Hypothalamus (tissue), 51 donors: ENCODE data around the gene PCDH15.

ENCODE experiments used
- DNase-seq, 51 donors: peaks; one replicate each; lab custom pipeline; 2025; lab: John Stamatoyannopoulos, UW

The PCDH15 gene

DNA sequence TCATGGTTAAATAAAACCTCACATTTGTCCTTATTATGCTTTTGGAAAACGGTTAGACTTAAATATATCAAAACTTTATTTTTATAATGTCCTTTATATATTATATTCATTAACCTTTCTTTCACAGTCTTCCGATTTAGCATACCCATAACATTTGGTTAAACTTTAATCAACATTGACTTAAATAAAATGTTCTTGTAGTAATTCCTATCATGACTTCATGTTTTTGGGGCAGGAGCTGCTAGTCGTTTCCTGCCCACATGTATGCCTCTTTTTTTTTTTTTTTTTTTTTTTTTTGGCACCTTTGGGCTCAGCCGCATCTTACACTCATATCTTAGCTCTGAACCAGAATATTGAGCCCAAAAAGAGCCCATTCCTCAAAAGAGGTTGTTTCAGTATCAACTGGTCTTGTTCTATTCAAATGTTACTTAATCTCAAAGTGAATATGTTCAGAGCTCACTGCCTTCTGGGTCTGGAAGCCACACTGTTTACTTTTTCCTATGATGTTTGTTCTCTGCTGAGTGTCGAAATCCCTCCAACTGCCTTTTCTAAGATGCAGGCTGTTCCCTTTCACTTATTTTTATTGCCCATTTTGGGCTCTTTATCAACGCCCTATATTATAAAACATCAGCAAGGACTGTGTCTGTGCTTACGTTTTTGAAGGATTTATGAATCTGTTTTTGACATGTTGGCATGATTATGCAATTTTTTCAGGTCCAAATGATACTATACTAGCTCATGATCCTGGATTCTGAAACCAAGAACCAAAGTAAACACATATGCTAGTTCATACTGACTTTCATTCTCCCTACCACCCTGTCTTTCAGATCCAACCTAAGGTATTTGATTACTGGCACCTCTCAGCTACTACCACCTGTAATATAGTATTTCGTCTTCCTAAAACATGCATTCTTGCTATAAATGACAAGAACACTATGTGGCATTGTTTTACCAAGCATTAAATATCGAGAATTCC is 914.4 kb downstream of the PCDH15 start:
- DNase-seq = no peak

DNA sequence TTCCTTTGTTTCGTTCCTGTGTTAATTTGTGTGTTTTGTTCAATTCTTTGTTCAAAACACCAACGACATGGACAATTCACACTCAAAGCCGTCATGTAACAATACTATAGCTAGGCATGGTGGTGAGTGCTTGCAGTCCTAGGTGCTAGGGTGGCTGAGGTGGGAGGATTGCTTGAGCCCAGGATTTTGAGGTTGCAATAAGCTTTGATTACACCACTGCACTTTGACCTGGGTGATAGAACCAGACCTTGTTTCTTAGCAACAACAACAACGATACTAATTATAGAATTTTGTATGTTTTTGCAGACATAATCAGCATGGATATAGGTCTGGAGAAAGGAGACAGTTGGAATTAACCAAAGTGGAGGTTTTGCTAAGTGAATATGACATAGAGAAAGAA is 936.2 kb downstream of the PCDH15 start:
- DNase-seq = no peak

DNA sequence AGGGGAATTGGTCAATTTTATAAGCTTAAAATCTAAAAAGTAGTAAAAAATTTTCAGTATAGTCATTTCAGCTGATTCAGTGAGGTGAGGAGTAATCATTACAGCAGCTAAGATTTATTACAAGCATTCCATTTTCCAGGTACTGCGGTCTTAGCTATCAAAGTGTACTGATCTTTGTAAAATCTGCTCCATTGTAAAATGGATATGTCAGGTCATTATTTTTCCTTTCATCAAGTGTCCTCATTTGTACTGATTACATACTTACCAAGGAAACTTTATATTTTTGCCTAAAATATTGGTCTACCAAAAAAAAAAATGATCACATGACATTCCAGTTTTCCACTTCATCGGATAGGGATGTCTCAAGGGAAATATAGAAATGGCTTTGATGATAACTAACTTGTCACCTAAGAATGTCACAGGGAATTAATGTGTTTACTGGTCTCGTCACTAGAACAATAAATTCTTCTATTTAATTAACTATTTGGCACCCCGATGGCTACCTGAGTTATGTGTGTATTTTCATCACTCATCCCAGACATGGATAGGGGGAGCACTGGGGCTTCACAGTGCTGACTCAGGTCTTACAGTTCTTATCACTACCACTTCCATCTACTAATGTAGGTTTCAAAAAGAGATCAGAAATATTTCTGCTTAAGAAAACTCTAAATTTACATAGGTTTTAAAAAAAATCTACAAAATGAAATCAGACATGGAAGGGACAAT is 948.4 kb downstream of the PCDH15 start:
- DNase-seq = no peak

DNA sequence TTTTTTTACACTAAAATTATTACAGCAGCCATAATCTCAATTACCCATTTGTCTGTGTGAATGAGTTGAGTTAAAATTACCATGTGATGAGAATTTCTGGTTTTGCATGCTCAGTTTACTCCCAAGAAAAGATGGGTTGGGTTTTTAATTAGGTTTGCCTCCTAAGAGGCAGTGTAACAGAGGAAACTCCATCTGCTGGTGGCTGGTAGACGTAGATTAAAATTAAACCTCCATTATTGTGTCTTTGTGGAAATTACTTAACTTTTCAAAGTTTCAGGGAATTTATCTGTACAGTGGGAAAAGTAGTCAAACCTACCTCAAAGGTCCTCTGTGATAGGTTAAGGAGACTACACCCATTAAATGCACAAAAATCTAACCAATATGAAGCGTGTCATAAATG is 954.2 kb downstream of the PCDH15 start:
- DNase-seq = no peak

DNA sequence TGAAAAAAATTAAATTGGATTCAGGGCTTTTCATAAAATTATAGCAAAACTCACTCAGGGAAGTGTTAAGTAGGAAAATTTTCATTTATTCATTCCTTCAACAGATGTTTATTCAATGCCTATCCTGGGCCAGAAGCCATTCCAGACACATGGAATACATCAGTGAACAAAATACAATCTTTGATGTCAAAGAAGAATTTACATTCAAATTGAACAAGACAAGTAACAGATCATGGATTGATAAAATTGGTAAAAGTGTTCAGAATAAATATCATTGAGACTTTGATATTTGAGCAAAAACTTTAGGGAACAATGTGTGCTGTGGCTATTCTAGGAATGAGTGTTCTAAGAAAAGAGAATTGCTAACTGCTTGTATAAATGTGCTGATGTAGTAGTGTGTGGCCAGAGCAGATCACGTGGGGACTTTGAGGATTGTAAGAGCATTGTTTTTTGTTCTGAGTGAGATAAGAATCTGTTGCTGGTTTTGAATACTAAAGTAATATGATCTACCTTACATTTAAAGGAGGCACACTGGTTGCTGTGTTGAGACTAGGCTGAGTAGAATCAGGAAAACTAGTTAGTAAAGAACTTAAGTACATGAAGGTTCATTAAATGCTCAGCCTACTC is 957.2 kb downstream of the PCDH15 start:
- peak in 3 of 51 donors; percentile 2 to 15 (median 4) for DNase-seq

DNA sequence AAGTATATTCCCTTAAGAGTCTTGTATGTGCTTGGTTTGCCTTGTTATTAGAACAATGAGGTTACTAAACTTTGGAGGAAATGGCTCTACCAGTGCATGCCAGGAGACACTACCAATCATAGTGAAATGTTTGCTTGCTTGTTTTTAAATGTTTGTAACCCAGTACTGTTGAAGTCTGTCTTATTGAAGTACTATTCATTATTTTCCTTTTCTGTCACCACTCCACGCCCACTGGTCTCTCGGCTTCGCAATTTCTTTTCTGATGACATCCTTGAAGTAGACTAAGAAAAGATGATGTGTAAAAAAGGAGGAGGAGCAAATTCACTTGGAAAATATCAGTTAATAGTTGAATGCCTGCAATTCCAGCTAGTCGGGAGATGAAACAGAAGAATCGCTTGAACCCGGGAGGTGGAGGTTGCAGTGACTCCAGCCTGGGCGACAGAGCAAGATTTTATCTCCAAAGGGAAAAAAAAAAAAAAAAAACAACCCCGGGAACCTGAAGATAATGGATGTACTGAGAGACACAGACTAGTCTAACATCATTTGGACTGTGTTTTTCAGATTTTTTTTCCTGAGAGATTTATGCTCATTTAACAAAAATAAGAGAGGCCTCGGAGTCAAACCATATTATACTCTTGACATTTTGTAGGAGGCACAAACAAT is 959.4 kb downstream of the PCDH15 start:
- DNase-seq = no peak

DNA sequence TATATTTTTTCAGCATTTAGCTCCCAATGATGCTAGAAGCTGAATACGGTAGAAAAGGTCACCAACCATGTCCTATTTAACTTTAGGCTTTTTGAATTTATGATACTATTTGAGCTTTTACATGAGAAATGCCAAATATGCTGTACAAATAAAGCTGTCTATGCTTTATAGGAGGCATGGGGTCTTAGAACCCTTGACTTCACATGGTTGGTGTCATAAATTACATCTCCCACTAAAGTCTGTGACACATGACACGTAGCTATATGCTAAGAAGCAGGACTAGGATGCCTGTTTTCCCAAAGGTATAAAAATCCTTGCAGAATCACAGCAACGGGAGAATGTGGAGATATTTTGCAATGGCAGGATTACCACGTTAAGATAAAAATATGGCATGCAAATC is 960.4 kb downstream of the PCDH15 start:
- DNase-seq = no peak

DNA sequence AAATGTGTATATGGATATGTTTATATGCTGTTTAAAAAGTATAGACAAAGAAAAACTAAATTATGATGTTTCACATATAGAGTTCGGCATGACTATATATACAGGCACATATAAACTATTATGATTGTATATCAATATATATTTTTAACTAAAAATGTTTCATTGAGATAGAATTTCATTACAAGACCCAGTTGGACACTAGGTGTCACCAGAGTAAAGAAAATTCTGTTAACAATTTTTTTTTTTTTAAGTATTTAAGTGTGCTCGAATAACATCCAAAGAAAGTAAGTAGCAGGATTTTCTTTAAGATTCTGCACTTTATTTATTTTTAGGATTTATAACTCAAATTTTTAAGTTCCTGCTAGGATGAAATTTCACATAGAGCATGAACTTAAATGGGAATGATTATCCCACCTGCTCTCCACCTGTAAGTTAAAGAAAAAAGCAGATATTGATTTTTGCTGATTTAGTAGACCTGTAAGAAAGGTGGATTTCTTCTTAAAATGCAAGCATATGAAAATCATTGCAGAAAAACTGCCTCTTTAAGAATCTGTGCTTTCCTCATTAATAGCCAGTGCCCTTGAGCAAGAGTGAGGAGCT is 961.5 kb downstream of the PCDH15 start:
- DNase-seq = peak in 1 of 51 donors; percentile 6

DNA sequence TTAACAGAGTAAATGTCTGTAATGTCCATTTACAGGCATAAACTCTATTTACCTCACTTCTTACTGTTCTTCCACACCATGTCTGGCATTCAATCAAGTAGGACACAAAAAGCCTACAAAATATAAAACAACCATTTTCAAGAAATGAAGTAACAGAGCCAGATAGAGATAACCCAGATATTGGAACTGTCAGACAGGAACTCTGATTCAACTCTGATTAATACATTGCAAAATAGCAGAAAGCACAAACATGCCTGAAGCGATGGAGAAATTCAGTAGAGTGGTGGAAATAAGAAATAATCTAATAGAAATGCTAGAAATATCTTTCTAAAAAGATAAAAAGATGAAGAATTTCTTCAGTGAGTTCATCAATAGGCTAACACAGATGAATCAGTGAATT is 964.4 kb downstream of the PCDH15 start:
- DNase-seq = no peak

DNA sequence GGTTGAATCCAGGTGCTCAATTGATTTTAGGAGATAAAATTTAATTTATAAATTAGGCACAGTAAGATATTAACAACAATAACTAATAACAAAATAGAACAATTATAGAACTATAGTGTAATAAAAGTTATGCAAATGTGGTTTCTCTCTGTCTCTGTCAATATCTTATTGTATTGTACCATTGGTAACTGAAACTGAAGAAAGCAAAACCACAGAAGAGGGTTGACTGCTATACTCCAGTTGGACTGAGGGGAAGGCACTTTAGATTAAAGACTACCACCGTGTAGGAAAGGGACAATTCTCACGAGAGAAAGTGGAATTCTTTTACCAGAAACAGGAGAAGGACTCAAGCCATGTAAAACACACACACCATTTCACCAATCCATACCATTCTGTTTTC is 967.1 kb downstream of the PCDH15 start:
- DNase-seq = no peak

DNA sequence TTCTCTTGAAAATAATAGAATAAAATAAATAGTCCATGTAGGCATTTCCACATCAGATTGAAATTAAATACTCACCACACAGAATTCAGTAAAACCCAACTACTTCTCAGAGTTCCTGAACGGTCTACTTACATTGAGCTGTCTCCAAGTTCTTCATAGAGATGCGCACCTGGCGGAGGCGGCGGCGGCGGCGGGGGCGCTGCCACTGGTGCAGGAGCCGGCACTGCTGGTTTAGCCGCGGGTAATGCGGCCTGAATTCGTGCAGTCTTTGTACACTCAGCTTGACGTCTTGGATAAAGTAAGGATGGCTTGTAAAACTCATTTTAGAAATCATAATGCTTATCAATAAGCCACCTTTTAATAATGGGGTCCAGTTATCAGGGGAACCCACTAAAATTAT is 973.8 kb downstream of the PCDH15 start:
- DNase-seq = no peak

DNA sequence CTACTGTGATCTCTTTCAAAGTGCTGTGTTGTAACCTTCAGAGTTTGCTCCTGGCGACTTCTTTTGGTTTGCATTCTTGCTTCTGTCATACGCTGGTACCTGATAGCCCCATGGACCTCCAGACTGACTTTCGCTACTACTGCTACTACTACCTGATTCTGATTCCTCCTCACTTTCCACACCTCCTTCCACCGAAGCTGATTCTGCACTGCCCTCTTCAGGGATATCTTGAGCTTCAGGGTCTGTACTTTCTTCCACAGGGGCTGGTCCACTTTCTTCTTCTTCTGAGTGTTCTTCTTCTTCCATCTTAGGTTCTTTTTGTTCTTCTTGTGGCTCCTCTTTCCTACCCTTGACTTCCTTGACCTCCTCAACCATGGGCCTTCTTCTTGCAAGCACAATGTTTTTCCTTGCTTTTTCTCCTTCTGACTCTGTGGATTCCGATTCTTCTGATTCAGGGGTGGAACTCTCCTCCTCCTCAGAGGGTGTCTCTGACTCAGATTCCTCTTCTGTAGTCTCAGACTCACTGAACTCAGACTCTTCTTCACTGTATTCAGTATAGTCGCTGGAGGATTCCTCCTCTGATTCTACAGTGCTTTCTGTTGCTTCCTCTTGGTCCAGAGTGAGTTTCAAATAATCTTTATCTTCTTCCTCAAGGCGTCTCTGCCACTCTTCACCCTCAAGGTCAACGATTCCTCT is 992.2 kb downstream of the PCDH15 start:
- no peak for DNase-seq

DNA sequence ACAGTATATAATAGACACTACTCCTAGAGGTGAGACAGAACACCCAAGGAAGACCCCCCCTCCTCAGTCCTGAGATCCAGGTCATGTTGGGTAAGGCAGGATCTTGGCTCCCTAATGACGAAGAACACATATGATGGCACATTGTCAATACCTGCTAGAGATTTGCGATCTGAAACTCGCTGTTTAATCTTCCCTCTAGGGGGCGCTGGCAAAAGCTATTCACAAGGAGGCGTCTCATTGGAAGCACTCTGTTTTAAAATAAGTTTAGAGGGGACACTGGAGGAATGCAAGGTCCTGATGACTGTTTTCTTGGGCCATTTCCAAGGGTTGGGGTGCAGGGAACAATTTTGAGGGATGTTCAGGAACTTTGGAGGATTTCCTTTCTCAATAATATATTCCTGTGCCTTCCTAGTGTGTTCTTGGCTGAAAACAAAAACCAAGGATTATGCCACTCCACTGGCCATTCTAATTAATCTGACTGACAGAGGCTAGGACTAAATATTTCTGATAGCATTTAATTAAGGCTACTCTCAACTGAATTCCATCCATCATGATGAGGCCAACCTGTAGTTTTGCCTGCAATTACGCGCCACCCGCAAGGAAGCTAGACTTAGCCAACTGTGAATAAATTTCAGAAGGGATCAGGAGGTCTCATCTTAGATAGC is 1014.7 kb downstream of the PCDH15 start:
- DNase-seq = no peak

DNA sequence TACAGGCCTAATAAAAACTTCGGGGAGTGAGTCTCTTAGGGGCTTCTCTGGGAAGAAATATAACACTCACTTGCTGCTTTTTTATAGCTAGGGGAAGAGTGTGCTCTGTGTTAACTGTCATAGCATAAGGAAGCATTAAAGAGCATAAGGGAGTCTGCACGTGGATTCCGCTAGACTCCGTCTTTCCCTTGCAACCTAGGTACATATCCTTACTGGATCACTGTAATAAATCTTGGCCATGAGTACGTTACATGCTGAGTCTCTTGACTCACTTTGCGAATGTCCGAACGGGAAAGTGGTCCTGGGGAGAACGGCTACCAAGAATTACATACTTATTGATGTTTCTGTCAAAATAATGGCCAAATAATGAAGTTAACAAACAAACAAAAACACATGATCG is 1029.3 kb downstream of the PCDH15 start:
- no peak for DNase-seq

DNA sequence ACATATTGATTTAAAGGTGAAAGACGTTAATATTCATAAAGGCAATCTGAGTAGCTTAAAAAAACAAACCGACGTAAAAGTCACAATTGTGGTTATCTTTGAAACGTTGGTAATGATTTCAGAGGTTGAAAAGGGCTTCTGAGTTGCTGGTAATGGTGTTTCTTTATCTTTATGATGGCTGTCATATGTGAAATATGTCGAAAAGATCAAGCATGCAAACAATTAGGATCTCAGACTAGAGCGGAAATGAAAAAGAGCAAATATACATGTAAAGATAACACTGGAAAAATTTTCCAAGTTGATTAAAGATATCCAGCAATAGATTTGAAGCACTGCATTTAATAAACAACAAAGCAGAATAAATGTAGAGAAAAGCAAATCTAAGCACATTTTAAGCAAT is 1030.1 kb downstream of the PCDH15 start:
- DNase-seq = no peak

DNA sequence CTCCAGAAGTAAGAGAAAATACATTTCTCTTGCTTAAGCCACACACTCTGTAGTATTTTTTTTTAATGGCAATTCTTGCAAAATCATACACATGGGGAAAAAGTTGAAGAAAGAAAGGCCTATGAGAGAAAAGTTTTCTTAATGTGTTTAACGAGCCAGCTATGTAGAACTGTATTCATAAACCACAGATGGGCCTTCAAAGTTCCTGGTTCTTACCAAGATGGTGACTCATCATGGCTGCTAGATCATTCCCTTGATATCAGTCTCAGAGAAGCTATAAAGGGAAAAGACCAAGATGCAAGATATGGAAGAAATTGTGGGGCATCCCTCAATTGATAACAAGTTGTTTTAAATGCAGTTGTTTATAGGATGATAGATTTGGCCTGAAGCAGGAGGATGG is 1035.7 kb downstream of the PCDH15 start:
- DNase-seq = no peak

DNA sequence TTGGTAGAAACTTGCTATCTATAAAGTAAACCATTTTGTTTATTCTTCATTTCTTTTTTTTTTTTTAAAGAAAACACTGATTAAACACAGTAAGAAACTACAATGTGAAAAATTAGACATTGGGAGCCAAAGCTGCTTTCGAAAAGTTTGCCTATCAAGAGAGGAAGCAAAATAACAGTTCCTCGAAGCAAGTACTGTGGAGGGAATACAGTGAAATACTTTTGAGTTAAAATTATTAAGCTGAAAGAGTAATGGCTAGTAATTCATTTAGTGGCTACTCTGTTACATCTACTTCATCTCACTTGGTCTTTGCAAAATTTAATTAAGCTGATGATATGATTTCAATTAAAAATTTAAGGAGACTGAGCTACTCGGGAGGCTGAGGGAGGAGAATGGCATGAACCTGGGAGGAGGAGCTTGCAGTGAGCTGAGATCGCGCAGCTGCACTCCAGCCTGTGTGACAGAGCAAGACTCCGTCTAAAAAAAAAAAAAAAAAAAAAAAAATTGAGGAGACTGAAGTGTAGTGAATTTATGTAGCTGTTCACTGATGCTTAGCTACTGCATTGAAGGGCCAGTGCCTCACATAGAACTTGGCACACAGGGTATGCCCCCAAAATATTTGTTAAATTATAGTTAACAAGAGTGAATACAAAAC is 1046.3 kb downstream of the PCDH15 start:
- DNase-seq = no peak
